Measurements from ENCODE around the gene ATF7IP2. TPM values are rescaled to one million over a fixed set of nuclear protein-coding genes. Genes with fewer than 3 reads are reported as not detected.
"Not testable (repeated sequence)": the region's sequence is repeated elsewhere in the genome, so short reads cannot be mapped to it uniquely, and the experiment has no call there.

Gene ATF7IP2
- total RNA-seq, 3 donors from 2014 or later: 8.5 to 10.4 (median 9.4) TPM

GRCh38 chr16:10441726-10442125 is 55.9 kb downstream of the ATF7IP2 start:
- no peak for TF ChIP-seq POLR2AphosphoS5 (IDR thresholded peaks at IDR 0.05)
- TF ChIP-seq POLR2A (IDR thresholded peaks at IDR 0.05): no peak
- TF ChIP-seq, protein P1, sequence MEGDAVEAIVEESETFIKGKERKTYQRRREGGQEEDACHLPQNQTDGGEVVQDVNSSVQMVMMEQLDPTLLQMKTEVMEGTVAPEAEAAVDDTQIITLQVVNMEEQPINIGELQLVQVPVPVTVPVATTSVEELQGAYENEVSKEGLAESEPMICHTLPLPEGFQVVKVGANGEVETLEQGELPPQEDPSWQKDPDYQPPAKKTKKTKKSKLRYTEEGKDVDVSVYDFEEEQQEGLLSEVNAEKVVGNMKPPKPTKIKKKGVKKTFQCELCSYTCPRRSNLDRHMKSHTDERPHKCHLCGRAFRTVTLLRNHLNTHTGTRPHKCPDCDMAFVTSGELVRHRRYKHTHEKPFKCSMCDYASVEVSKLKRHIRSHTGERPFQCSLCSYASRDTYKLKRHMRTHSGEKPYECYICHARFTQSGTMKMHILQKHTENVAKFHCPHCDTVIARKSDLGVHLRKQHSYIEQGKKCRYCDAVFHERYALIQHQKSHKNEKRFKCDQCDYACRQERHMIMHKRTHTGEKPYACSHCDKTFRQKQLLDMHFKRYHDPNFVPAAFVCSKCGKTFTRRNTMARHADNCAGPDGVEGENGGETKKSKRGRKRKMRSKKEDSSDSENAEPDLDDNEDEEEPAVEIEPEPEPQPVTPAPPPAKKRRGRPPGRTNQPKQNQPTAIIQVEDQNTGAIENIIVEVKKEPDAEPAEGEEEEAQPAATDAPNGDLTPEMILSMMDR (IDR thresholded peaks at IDR 0.05): no peak
- peaks cover 16 to 39% of the 10 kb centered on the region in 2 donors for H3K9me3 ChIP-seq

DNA sequence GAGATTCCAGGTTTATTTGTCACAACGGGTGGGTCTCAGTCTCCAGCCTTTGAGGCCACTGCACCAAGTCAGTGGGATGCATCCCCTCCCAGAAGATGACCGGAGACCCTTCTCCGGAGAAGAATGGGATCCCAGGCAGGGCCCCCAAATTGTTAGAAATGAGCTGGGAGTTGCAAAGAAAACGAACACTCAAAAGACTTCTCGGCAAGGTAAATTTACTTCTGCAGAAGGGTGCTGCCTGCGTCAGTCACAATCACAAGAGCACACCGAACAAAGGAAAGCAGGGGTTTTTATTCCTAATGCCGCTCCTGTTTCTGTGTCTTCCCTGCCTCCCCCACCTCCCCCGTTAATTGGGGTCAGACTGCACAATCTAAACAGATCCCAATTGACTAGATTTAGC is 61.4 kb downstream of the ATF7IP2 start:
- H3K27me3 ChIP-seq: no peaks in the 10 kb centered on the region
- TF ChIP-seq POLR2AphosphoS5 (IDR thresholded peaks at IDR 0.05) (no peak), POLR2A (IDR thresholded peaks at IDR 0.05) (no peak)
- TF ChIP-seq, protein P1 (IDR thresholded peaks at IDR 0.05): no peak
- H3K9me3 ChIP-seq: peaks cover 32 to 54% of the 10 kb centered on the region in 2 donors
- intact Hi-C loops (cut with DNase I; ENCODE audit: low total_unique reads): loop anchor here (10.0 kb wide), 1 partner anchor 1278 kb away; no protein-coding TSS in a partner anchor
- H3K4me3 ChIP-seq: no peak overlapping the region
- H3K4me1 ChIP-seq: no peaks in the 10 kb centered on the region
- H3K27ac ChIP-seq: no peak overlapping the region
- no peaks in the 10 kb centered on the region for H3K36me3 ChIP-seq
- no peak for DNase-seq (ENCODE audit: low spot score in 2 of 2)

More at GRCh38 chr16:10441726-10442125, 55.9 kb downstream of the ATF7IP2 start:
- Histone ChIP-seq H3K36me3 (no peaks in the 10 kb centered on the region), H3K27ac (no peak overlapping the region), H3K27me3 (no peaks in the 10 kb centered on the region), H3K4me1 (no peaks in the 10 kb centered on the region), H3K4me3 (no peak overlapping the region)
- intact Hi-C loops (cut with DNase I; ENCODE audit: low total_unique reads): loop anchor here (10.0 kb wide), 1 partner anchor 1283 kb away; no protein-coding TSS in a partner anchor
- DNase-seq (ENCODE audit: low spot score in 2 of 2): no peak

GRCh38 chr16:10452208-10453158 is 66.6 kb downstream of the ATF7IP2 start:
- H3K27me3 ChIP-seq; H3K4me1 ChIP-seq; H3K36me3 ChIP-seq; H3K27ac ChIP-seq; H3K4me3 ChIP-seq; intact Hi-C loops (cut with DNase I; ENCODE audit: low total_unique reads); DNase-seq (ENCODE audit: low spot score in 2 of 2): not testable (repeated sequence)
- peaks cover 8 to 27% of the 10 kb centered on the region in 2 donors for H3K9me3 ChIP-seq

GRCh38 chr16:10453159-10453510 is 67.3 kb downstream of the ATF7IP2 start:
- intact Hi-C loops (cut with DNase I; ENCODE audit: low total_unique reads): no loop called here
- no peak for TF ChIP-seq POLR2A (IDR thresholded peaks at IDR 0.05)
- TF ChIP-seq POLR2AphosphoS5 (IDR thresholded peaks at IDR 0.05): no peak
- TF ChIP-seq, protein P1 (IDR thresholded peaks at IDR 0.05): no peak
- no peak overlapping the region for H3K4me3 ChIP-seq
- no peak overlapping the region for H3K27ac ChIP-seq
- no peak for DNase-seq (ENCODE audit: low spot score in 2 of 2)
- H3K27me3 ChIP-seq: no peaks in the 10 kb centered on the region
- H3K36me3 ChIP-seq: no peaks in the 10 kb centered on the region
- no peaks in the 10 kb centered on the region for H3K4me1 ChIP-seq
- H3K9me3 ChIP-seq: peaks cover 2 to 20% of the 10 kb centered on the region in 2 donors

GRCh38 chr16:10465821-10466220 is 80.0 kb downstream of the ATF7IP2 start:
- H3K36me3 ChIP-seq: no peaks in the 10 kb centered on the region
- no peaks in the 10 kb centered on the region for H3K27me3 ChIP-seq
- no peaks in the 10 kb centered on the region for H3K9me3 ChIP-seq
- TF ChIP-seq POLR2AphosphoS5 (IDR thresholded peaks at IDR 0.05): no peak
- TF ChIP-seq POLR2A (IDR thresholded peaks at IDR 0.05): no peak
- TF ChIP-seq, protein P1 (IDR thresholded peaks at IDR 0.05): no peak
- intact Hi-C loops (cut with DNase I; ENCODE audit: low total_unique reads): no loop called here
- H3K4me3 ChIP-seq: no peak overlapping the region
- no peak for DNase-seq (ENCODE audit: low spot score in 2 of 2)
- no peak overlapping the region for H3K27ac ChIP-seq
- no peaks in the 10 kb centered on the region for H3K4me1 ChIP-seq

All from breast epithelium (tissue), 4 donors.